HepG2 (cell line): Measurements from ENCODE around the gene ITLN2. TPM values are rescaled to one million over a fixed set of nuclear protein-coding genes. Genes with fewer than 3 reads are reported as not detected.

ENCODE experiments used
- ATAC-seq: fragments of 200-7000 bp; cut with Tn5 transposase; 3 replicates; pipeline ENCODE4 v1.9.1; 2020; ENCODE audit warnings: mild to moderate bottlenecking, moderate library complexity
- BruUV-seq: library from RNA; stranded (reverse); fragments of 400-500 nt; replicated peaks from 2 replicates; lab custom pipeline; 2021; lab: Mats Ljungman, UMichigan
- CTCF ChIA-PET: fragments of 300-600 bp; formaldehyde crosslinking; extraction: SDS; loops from one replicate; lab custom pipeline; 2021; ENCODE audit warnings: low total read pairs, inconsistent platforms, low intra/inter-chr PET ratio; lab: Yijun Ruan, JAX
- POLR2A ChIA-PET: fragments of 350-600 bp; sonication (Branson Sonifier 250); formaldehyde crosslinking; loops from one replicate; lab custom pipeline; 2020; ENCODE audit warnings: antibody characterized with exemption, inconsistent platforms; lab: Yijun Ruan, JAX
- DNase-seq: peaks from one replicate; pipeline ENCODE4 v3.0.0-alpha.2; 2015; ENCODE audit warnings: low spot score
- FAIRE-seq: peaks from 3 replicates; lab custom pipeline; 2011; peaks lifted over from hg19 to GRCh38; lab: Jason Lieb, UNC
- H2AFZ ChIP-seq: one replicate; pipeline ENCODE4 v1.6.1; 2011; ENCODE audit warnings: low read length, inconsistent platforms
- H3K27ac ChIP-seq: fragments of 300-600 bp; 3 replicates; pipeline ENCODE4 v1.8.0; 2011; ENCODE audit warnings: mixed run types, mild to moderate bottlenecking, mixed read lengths, low read length, inconsistent platforms; ENCODE audit not compliant: insufficient read depth; ENCODE audit errors: extremely low read length
- H3K27me3 ChIP-seq, 2 experiments: fragments of 200-600 bp in 1 of 2; 2 replicates in 1 of 2; 3 replicates in 1 of 2; pipeline versions ENCODE4 v1.6.0 to v1.8.0; 2011; ENCODE audit warnings: low read length in 2 of 2, mild to moderate bottlenecking in 2 of 2, moderate library complexity in 2 of 2, inconsistent platforms in 1 of 2; ENCODE audit not compliant: insufficient read depth in 2 of 2, control insufficient read depth in 1 of 2
- H3K36me3 ChIP-seq, 2 experiments: fragments of 200-600 bp in 1 of 2; replicated peaks in 1 of 2; 2 replicates in 1 of 2; 3 replicates in 1 of 2; pipeline versions ENCODE4 v1.5.1 to v1.8.0; 2011; ENCODE audit warnings: low read length in 2 of 2, inconsistent platforms in 1 of 2; ENCODE audit not compliant: insufficient read depth in 2 of 2, control insufficient read depth in 1 of 2
- H3K4me1 ChIP-seq: 2 replicates; pipeline ENCODE4 v1.5.1; 2012; ENCODE audit warnings: low read length, inconsistent platforms; ENCODE audit not compliant: insufficient read depth
- H3K4me2 ChIP-seq: 2 replicates; pipeline ENCODE4 v1.6.0; 2011; ENCODE audit warnings: low read depth, low read length, inconsistent platforms
- H3K4me3 ChIP-seq, 3 experiments: fragments of 200-600 bp in 1 of 3; sonication (generic), shearing (Covaris generic) in 1 of 3; replicated peaks in 1 of 3; 2 replicates each; pipeline ENCODE4 v1.5.1; 2011 to 2016; ENCODE audit warnings: low read length in 3 of 3, inconsistent platforms in 2 of 3, low read depth in 2 of 3, mild to moderate bottlenecking in 2 of 3, control low read depth in 1 of 3, mixed read lengths in 1 of 3; ENCODE audit not compliant: insufficient read depth in 1 of 3
- H3K79me2 ChIP-seq: one replicate; pipeline ENCODE4 v1.6.1; 2011; ENCODE audit warnings: low read length, inconsistent platforms; ENCODE audit not compliant: insufficient read depth
- H3K9ac ChIP-seq: 2 replicates; pipeline ENCODE4 v1.6.0; 2011; ENCODE audit warnings: mild to moderate bottlenecking, low read depth, low read length, inconsistent platforms; ENCODE audit not compliant: insufficient read depth
- H3K9me3 ChIP-seq: 2 replicates; pipeline ENCODE4 v1.5.1; 2012; ENCODE audit warnings: mild to moderate bottlenecking, low read length
- H4K20me1 ChIP-seq: 2 replicates; pipeline ENCODE4 v1.6.0; 2011; ENCODE audit warnings: inconsistent platforms, mild to moderate bottlenecking, low read length, moderate library complexity; ENCODE audit not compliant: insufficient read depth
- GABPA ChIP-seq, 2 experiments: IDR thresholded peaks; 2 replicates each; pipeline ENCODE4 v1.6.1; 2011 to 2016; ENCODE audit warnings: low read depth in 2 of 2, low read length in 1 of 2, missing biosample characterization in 1 of 2, missing genetic modification characterization in 1 of 2
- KMT2A ChIP-seq: sonication (generic); formaldehyde crosslinking; IDR thresholded peaks from 2 replicates; pipeline ENCODE4 v1.4.0; 2020; ENCODE audit warnings: missing genetic modification reagents
- KMT2B ChIP-seq: IDR thresholded peaks from 2 replicates; pipeline ENCODE4 v1.6.1; 2016; ENCODE audit warnings: missing genetic modification reagents, missing compliant biosample characterization
- NFIC ChIP-seq: IDR thresholded peaks from 2 replicates; pipeline ENCODE4 v1.6.1; 2012; ENCODE audit warnings: mild to moderate bottlenecking, low read length, inconsistent platforms
- NR2C2 ChIP-seq: sonication (generic); formaldehyde crosslinking; IDR thresholded peaks from 2 replicates; pipeline ENCODE4 v1.4.0; 2020; ENCODE audit warnings: missing genetic modification reagents, mild to moderate bottlenecking, moderate library complexity, borderline replicate concordance
- ZNF225 ChIP-seq: sonication (generic); formaldehyde crosslinking; IDR thresholded peaks from 2 replicates; pipeline ENCODE4 v1.4.0; 2020; ENCODE audit warnings: mild to moderate bottlenecking, missing genetic modification reagents
- ZNF607 ChIP-seq: sonication (generic); formaldehyde crosslinking; IDR thresholded peaks from 2 replicates; pipeline ENCODE4 v1.5.1; 2020; ENCODE audit warnings: missing genetic modification reagents, mild to moderate bottlenecking, borderline replicate concordance
- WGBS: methylation state at CpG from one replicate; pipeline ENCODE4 v1.1.6; 2017; ENCODE audit warnings: low lambda C conversion rate; 5-methylcytosine and 5-hydroxymethylcytosine counted together
- in situ Hi-C: cut with HindIII; loops from 2 replicates; pipeline ENCODE4 v1.10.0; 2017; ENCODE audit warnings: low pct_unique_long_range_greater_than_20kb; ENCODE audit not compliant: extremely low pct_ligation_motif_present
- intact Hi-C: fragments of 100-400 bp; cut with micrococcal nuclease; formaldehyde crosslinking; loops from one replicate; pipeline ENCODE4 v1.10.0; 2022; ENCODE audit not compliant: unreplicated experiment
- polyA plus RNA-seq, 8 experiments: library from polyadenylated mRNA; depleted of rRNA in 3 of 8; stranded (reverse) in 7 of 8; unstranded in 1 of 8; fragments of >200 nt; fragmentation: Illumina TruSeq in 4 of 8; extraction: Trizol in 4 of 8; gene quantifications; 2 replicates each; pipeline versions ENCODE4 v1.2.1 to v1.2.3, GENCODE V29; 2011 to 2016; ENCODE audit warnings: low read depth in 4 of 8, missing spikeins in 1 of 8, mixed read lengths in 1 of 8; ENCODE audit not compliant: insufficient read depth in 1 of 8
- total RNA-seq, 5 experiments: library from RNA; depleted of rRNA; stranded (reverse); fragments of >200 nt; fragmentation: Illumina TruSeq; extraction: Trizol; gene quantifications; 2 replicates each; pipeline ENCODE4 v1.2.3, GENCODE V29; 2016; ENCODE audit warnings: low read depth in 1 of 5
- TF ChIP-seq, protein P1 (sequence below): sonication (generic); formaldehyde crosslinking; conservative IDR thresholded peaks from 2 replicates; pipeline ENCODE4 v1.4.0; 2020; ENCODE audit warnings: missing genetic modification reagents
- TF ChIP-seq, protein P2 (sequence below): sonication (generic); formaldehyde crosslinking; conservative IDR thresholded peaks from 2 replicates; pipeline ENCODE4 v1.5.0; 2020; ENCODE audit warnings: missing genetic modification reagents

The ITLN2 gene
- total and polyA plus RNA-seq, 2 of the 13 experiments (the other 11 are each of a cell fraction or from before 2014, with no cell fraction given), result not detected

GRCh38 chr1:160907976-160908375, 46.6 kb downstream of the ITLN2 start:
- WGBS, result 36% methylated on average over 7 of the region's 7 CpGs
- ChIA-PET CTCF (no interaction called here), POLR2A (no interaction called here)
- in situ Hi-C loops, result no loop called here
- H3K9me3 ChIP-seq, result no peaks in the 10 kb centered on the region
- H3K79me2 ChIP-seq, result no peaks in the 10 kb centered on the region
- no peak overlapping the region for H3K9ac ChIP-seq
- H3K4me2 ChIP-seq, result no peak overlapping the region
- no peak overlapping the region for H3K4me3 ChIP-seq
- no peak overlapping the region for H3K27ac ChIP-seq
- no peaks in the 10 kb centered on the region for H3K36me3 ChIP-seq
- H2AFZ ChIP-seq, result no peak overlapping the region
- H4K20me1 ChIP-seq, result no peaks in the 10 kb centered on the region
- intact Hi-C loops, result no loop called here
- H3K4me1 ChIP-seq, result no peaks in the 10 kb centered on the region
- no peaks in the 10 kb centered on the region; a peak in 1 of 5 replicates for H3K27me3 ChIP-seq
- no peak for DNase-seq
- ATAC-seq, result no peak
- no peak for FAIRE-seq
- TF ChIP-seq ZNF607 (CRISPR knock-in tag) (no peak), KMT2B (no peak), NR2C2 (CRISPR knock-in tag) (no peak), KMT2A (CRISPR knock-in tag) (no peak), ZNF225 (CRISPR knock-in tag) (no peak), NFIC (no peak), GABPA (IDR thresholded peaks at IDR 0.05; ENCODE audit: low read depth, low read length) (no peak), GABPA (CRISPR knock-in tag; IDR thresholded peaks at IDR 0.05; ENCODE audit: low read depth) (no peak)
- TF ChIP-seq, protein P1, sequence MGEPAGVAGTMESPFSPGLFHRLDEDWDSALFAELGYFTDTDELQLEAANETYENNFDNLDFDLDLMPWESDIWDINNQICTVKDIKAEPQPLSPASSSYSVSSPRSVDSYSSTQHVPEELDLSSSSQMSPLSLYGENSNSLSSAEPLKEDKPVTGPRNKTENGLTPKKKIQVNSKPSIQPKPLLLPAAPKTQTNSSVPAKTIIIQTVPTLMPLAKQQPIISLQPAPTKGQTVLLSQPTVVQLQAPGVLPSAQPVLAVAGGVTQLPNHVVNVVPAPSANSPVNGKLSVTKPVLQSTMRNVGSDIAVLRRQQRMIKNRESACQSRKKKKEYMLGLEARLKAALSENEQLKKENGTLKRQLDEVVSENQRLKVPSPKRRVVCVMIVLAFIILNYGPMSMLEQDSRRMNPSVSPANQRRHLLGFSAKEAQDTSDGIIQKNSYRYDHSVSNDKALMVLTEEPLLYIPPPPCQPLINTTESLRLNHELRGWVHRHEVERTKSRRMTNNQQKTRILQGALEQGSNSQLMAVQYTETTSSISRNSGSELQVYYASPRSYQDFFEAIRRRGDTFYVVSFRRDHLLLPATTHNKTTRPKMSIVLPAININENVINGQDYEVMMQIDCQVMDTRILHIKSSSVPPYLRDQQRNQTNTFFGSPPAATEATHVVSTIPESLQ (CRISPR knock-in tag), result no peak
- TF ChIP-seq, protein P2, sequence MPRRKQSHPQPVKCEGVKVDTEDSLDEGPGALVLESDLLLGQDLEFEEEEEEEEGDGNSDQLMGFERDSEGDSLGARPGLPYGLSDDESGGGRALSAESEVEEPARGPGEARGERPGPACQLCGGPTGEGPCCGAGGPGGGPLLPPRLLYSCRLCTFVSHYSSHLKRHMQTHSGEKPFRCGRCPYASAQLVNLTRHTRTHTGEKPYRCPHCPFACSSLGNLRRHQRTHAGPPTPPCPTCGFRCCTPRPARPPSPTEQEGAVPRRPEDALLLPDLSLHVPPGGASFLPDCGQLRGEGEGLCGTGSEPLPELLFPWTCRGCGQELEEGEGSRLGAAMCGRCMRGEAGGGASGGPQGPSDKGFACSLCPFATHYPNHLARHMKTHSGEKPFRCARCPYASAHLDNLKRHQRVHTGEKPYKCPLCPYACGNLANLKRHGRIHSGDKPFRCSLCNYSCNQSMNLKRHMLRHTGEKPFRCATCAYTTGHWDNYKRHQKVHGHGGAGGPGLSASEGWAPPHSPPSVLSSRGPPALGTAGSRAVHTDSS (CRISPR knock-in tag), result no peak
- BruUV-seq, result no TSS peak
